HEK293 (cell line): ENCODE results near the gene MYH7B.
A peak's percentile ranks its signal among the peaks of the same experiment; 100 is the strongest.

Experiments
- CTCF ChIA-PET: fragments of 350-600 bp; formaldehyde crosslinking; extraction: SDS; loops from one replicate; lab custom pipeline; 2021; ENCODE audit warnings: antibody characterized with exemption; lab: Yijun Ruan, JAX
- POLR2A ChIA-PET: fragments of 300-600 bp; formaldehyde crosslinking; extraction: SDS; loops from one replicate; lab custom pipeline; 2020; ENCODE audit warnings: antibody characterized with exemption, inconsistent platforms; lab: Yijun Ruan, JAX
- H3K27ac ChIP-seq: fragments of 200-500 bp; sonication (Bioruptor generic); 2 replicates; pipeline ENCODE4 v1.5.1; 2014; ENCODE audit warnings: low read depth, low read length, control low read depth, inconsistent platforms; ENCODE audit errors: extremely low read depth
- H3K36me3 ChIP-seq, 2 experiments: fragments of 200-500 bp in 1 of 2; sonication (Bioruptor generic) in 1 of 2; 1 replicate in 1 of 2; 2 replicates in 1 of 2; pipeline ENCODE4 v1.5.1; 2014 to 2017; ENCODE audit warnings: inconsistent platforms in 2 of 2, low read length in 2 of 2; ENCODE audit not compliant: control insufficient read depth in 2 of 2, insufficient read depth in 1 of 2
- H3K4me1 ChIP-seq: fragments of 200-500 bp; sonication (Bioruptor generic); 2 replicates; pipeline ENCODE4 v1.5.1; 2014; ENCODE audit warnings: mild to moderate bottlenecking, low read length, inconsistent platforms; ENCODE audit not compliant: control insufficient read depth, insufficient read depth
- H3K4me3 ChIP-seq: 2 replicates; pipeline ENCODE4 v1.5.1; 2011; ENCODE audit warnings: low read depth, mild to moderate bottlenecking, control low read depth, low read length, moderate library complexity
- H3K9me3 ChIP-seq: fragments of 200-500 bp; sonication (Bioruptor generic); 2 replicates; pipeline ENCODE4 v1.5.1; 2014; ENCODE audit warnings: low read depth, low read length, inconsistent platforms; ENCODE audit not compliant: control insufficient read depth, insufficient read depth
- EGR2 ChIP-seq: fragments of 450-650 bp; formaldehyde crosslinking; IDR thresholded peaks from 2 replicates; pipeline ENCODE4 v1.5.1; 2016; ENCODE audit warnings: low read depth, missing biosample characterization, missing genetic modification characterization
- GLIS2 ChIP-seq: fragments of 450-650 bp; formaldehyde crosslinking; IDR thresholded peaks from 2 replicates; pipeline ENCODE4 v1.5.1; 2016; ENCODE audit warnings: missing biosample characterization, missing genetic modification characterization
- HOXA7 ChIP-seq: sonication (generic); formaldehyde crosslinking; IDR thresholded peaks from 2 replicates; pipeline ENCODE4 v1.8.1; 2022; ENCODE audit warnings: missing genetic modification reagents, borderline replicate concordance
- IKZF3 ChIP-seq: fragments of 450-650 bp; IDR thresholded peaks from 2 replicates; pipeline ENCODE4 v1.5.0; 2018; ENCODE audit warnings: missing biosample characterization, mild to moderate bottlenecking, missing genetic modification characterization, moderate library complexity
- INSM2 ChIP-seq: fragments of 450-650 bp; formaldehyde crosslinking; IDR thresholded peaks from 2 replicates; pipeline ENCODE4 v1.5.1; 2016; ENCODE audit warnings: missing biosample characterization, missing genetic modification characterization
- SCRT2 ChIP-seq: fragments of 450-650 bp; formaldehyde crosslinking; IDR thresholded peaks from 2 replicates; pipeline ENCODE4 v1.5.1; 2016; ENCODE audit warnings: missing biosample characterization, missing genetic modification characterization
- TSHZ1 ChIP-seq: fragments of 450-650 bp; formaldehyde crosslinking; IDR thresholded peaks from 2 replicates; pipeline ENCODE4 v1.5.1; 2016; ENCODE audit warnings: missing biosample characterization, missing genetic modification characterization, borderline replicate concordance
- YY2 ChIP-seq: fragments of 450-650 bp; formaldehyde crosslinking; IDR thresholded peaks from 2 replicates; pipeline ENCODE4 v1.5.1; 2016; ENCODE audit warnings: missing biosample characterization, missing genetic modification characterization
- ZFP37 ChIP-seq: fragments of 450-650 bp; formaldehyde crosslinking; IDR thresholded peaks from 2 replicates; pipeline ENCODE4 v1.5.1; 2016; ENCODE audit warnings: missing biosample characterization, missing genetic modification characterization
- ZNF146 ChIP-seq: fragments of 450-650 bp; formaldehyde crosslinking; IDR thresholded peaks from 2 replicates; pipeline ENCODE4 v1.5.1; 2016; ENCODE audit warnings: missing biosample characterization, missing genetic modification characterization
- ZNF148 ChIP-seq: fragments of 450-650 bp; formaldehyde crosslinking; IDR thresholded peaks from 2 replicates; pipeline ENCODE4 v1.5.0; 2017; ENCODE audit warnings: missing biosample characterization, missing genetic modification characterization, borderline replicate concordance
- ZNF174 ChIP-seq: fragments of 450-650 bp; formaldehyde crosslinking; IDR thresholded peaks from 2 replicates; pipeline ENCODE4 v1.5.0; 2017; ENCODE audit warnings: missing biosample characterization, mild to moderate bottlenecking, missing genetic modification characterization
- ZNF175 ChIP-seq: fragments of 450-650 bp; formaldehyde crosslinking; IDR thresholded peaks from 2 replicates; pipeline ENCODE4 v1.5.1; 2016; ENCODE audit warnings: missing biosample characterization, missing genetic modification characterization
- ZNF223 ChIP-seq: fragments of 450-650 bp; formaldehyde crosslinking; IDR thresholded peaks from 2 replicates; pipeline ENCODE4 v1.5.1; 2016; ENCODE audit warnings: missing biosample characterization, missing genetic modification characterization
- ZNF324 ChIP-seq: fragments of 450-650 bp; formaldehyde crosslinking; IDR thresholded peaks from 2 replicates; pipeline ENCODE4 v1.5.1; 2016; ENCODE audit warnings: missing biosample characterization, missing genetic modification characterization
- ZNF335 ChIP-seq: fragments of 450-650 bp; formaldehyde crosslinking; conservative IDR thresholded peaks from 2 replicates; pipeline ENCODE4 v1.5.1; 2016; ENCODE audit warnings: missing biosample characterization, missing genetic modification characterization
- ZNF670 ChIP-seq: fragments of 450-650 bp; formaldehyde crosslinking; IDR thresholded peaks from 2 replicates; pipeline ENCODE4 v1.5.1; 2016; ENCODE audit warnings: missing biosample characterization, missing genetic modification characterization, low read depth
- ZNF777 ChIP-seq: fragments of 450-650 bp; formaldehyde crosslinking; IDR thresholded peaks from 2 replicates; pipeline ENCODE4 v1.5.1; 2017; ENCODE audit warnings: missing biosample characterization, missing genetic modification characterization, borderline replicate concordance

The MYH7B gene

GRCh38 chr20:34984756-34985261 is 29.1 kb downstream of the MYH7B start:
- TF ChIP-seq GLIS2 (tag by site-specific recombination) (0 out of 2 replicates have a peak, but pooled peaks have one; percentile 24), ZFP37 (no peak)
- no peaks in the 10 kb centered on the region for H3K4me1 ChIP-seq
- H3K36me3 ChIP-seq, result no peaks in the 10 kb centered on the region
- H3K4me3 ChIP-seq, result no peak overlapping the region
- ChIA-PET POLR2A (no interaction called here), CTCF (interaction anchor here (0.6 kb wide), 1 partner anchor 24 kb away, joined by 4 read pairs; no protein-coding TSS in a partner anchor)
- no peaks in the 10 kb centered on the region for H3K9me3 ChIP-seq
- no peak overlapping the region for H3K27ac ChIP-seq

- TF ChIP-seq GLIS2 (tag by site-specific recombination) (peak; percentile 51), ZNF777 (tag by site-specific recombination) (no peak), ZNF174 (tag by site-specific recombination) (no peak), ZNF175 (tag by site-specific recombination) (no peak), IKZF3 (tag by site-specific recombination) (no peak), ZNF223 (tag by site-specific recombination) (0 out of 2 replicates have a peak, but pooled peaks have one; percentile 19), ZNF146 (0 out of 2 replicates have a peak, but pooled peaks have one; percentile 8)
- ChIA-PET CTCF (interaction anchor here (0.5 to 0.6 kb wide), 3 partner anchors 110 to 858 kb away, joined by 3 to 5 read pairs (median 3); partner anchors contain the start of gene ITCH), POLR2A (no interaction called here)
- no peaks in the 10 kb centered on the region for H3K36me3 ChIP-seq
- H3K4me3 ChIP-seq, result no peak overlapping the region
- no peaks in the 10 kb centered on the region for H3K9me3 ChIP-seq
- no peaks in the 10 kb centered on the region for H3K4me1 ChIP-seq
- no peak overlapping the region for H3K27ac ChIP-seq
Observed at GRCh38 chr20:34985461-34986310, 30.0 kb downstream of the MYH7B start.

- POLR2A ChIA-PET, result interaction anchor here (1.0 kb wide), 1 partner anchor 9 kb away, joined by 3 read pairs; no protein-coding TSS in a partner anchor
- Histone ChIP-seq H3K27ac (no peak overlapping the region), H3K4me3 (no peak overlapping the region), H3K36me3 (no peaks in the 10 kb centered on the region), H3K9me3 (no peaks in the 10 kb centered on the region), H3K4me1 (no peaks in the 10 kb centered on the region)
- CTCF ChIA-PET, result interaction anchor here (0.5 to 0.6 kb wide), 4 partner anchors 111 to 857 kb away, joined by 3 to 5 read pairs (median 3); partner anchors contain the start of gene ITCH
- no peak for TF ChIP-seq SCRT2 (tag by site-specific recombination)
- no peak for TF ChIP-seq YY2 (tag by site-specific recombination)
- no peak for TF ChIP-seq EGR2 (tag by site-specific recombination)
- no peak for TF ChIP-seq HOXA7
- TF ChIP-seq INSM2 (tag by site-specific recombination), result no peak
- no peak for TF ChIP-seq ZNF670 (tag by site-specific recombination)
- no peak for TF ChIP-seq TSHZ1
- TF ChIP-seq ZNF335, result no peak
- no peak for TF ChIP-seq ZNF148 (tag by site-specific recombination)
- no peak for TF ChIP-seq ZNF324 (tag by site-specific recombination)
Observed at GRCh38 chr20:34986311-34987287, 30.9 kb downstream of the MYH7B start.
